Skeletal muscle tissue (tissue), 4 donors: Measurements from ENCODE around the gene NR2F2. TPM values are rescaled to one million over a fixed set of nuclear protein-coding genes. Genes with fewer than 3 reads are reported as not detected.

ENCODE experiments used
- H3K27ac ChIP-seq: one replicate; pipeline ENCODE4 v1.7.0; 2013; ENCODE audit warnings: mild to moderate bottlenecking, low read depth, low read length, inconsistent platforms
- H3K27me3 ChIP-seq, 3 donors: one replicate each; pipeline ENCODE4 v1.7.0; 2013; ENCODE audit warnings: low read length in 3 of 3; ENCODE audit not compliant: control insufficient read depth in 3 of 3, insufficient read depth in 3 of 3
- H3K36me3 ChIP-seq, 3 donors: one replicate each; pipeline ENCODE4 v1.7.0; 2013; ENCODE audit warnings: low read length in 3 of 3; ENCODE audit not compliant: control insufficient read depth in 3 of 3, insufficient read depth in 3 of 3
- H3K4me1 ChIP-seq, 3 donors: one replicate each; pipeline ENCODE4 v1.7.0; 2013; ENCODE audit warnings: low read length in 3 of 3, mild to moderate bottlenecking in 3 of 3; ENCODE audit not compliant: control insufficient read depth in 3 of 3, insufficient read depth in 3 of 3
- H3K4me3 ChIP-seq, 3 donors: one replicate each; pipeline ENCODE4 v1.7.0; 2013; ENCODE audit warnings: low read length in 3 of 3
- H3K9ac ChIP-seq, 3 donors: one replicate each; pipeline ENCODE4 v1.7.0; 2013; ENCODE audit warnings: low read length in 3 of 3, mild to moderate bottlenecking in 3 of 3, moderate library complexity in 2 of 3, low read depth in 1 of 3
- H3K9me3 ChIP-seq, 3 donors: one replicate each; pipeline ENCODE4 v1.7.0; 2013; ENCODE audit warnings: low read length in 3 of 3; ENCODE audit not compliant: control insufficient read depth in 3 of 3
- total RNA-seq: library from RNA; depleted of rRNA; stranded (reverse); fragments of >200 nt; gene quantifications from one replicate; pipeline ENCODE4 v1.2.3, GENCODE V29; 2014
- donor health status: Osteomylitis.

NR2F2 gene
- total RNA-seq, 1 donor from 2014 or later: 12.0 TPM

GRCh38 chr15:96330064-96330449 is 443 bp upstream of the NR2F2 start:
- Histone ChIP-seq H3K27ac (peak overlapping the region; percentile 81), H3K9ac (peak overlapping the region; percentile 73 to 84 (median 74)), H3K36me3 (peaks cover 11 to 15% (median 12%) of the 10 kb centered on the region in 3 donors), H3K9me3 (no peaks in the 10 kb centered on the region), H3K4me3 (peak overlapping the region; percentile 81 to 88 (median 82)), H3K4me1 (peaks cover 21 to 30% (median 30%) of the 10 kb centered on the region in 3 donors), H3K27me3 (peaks cover 14 to 23% (median 20%) of the 10 kb centered on the region in 3 donors)

DNA sequence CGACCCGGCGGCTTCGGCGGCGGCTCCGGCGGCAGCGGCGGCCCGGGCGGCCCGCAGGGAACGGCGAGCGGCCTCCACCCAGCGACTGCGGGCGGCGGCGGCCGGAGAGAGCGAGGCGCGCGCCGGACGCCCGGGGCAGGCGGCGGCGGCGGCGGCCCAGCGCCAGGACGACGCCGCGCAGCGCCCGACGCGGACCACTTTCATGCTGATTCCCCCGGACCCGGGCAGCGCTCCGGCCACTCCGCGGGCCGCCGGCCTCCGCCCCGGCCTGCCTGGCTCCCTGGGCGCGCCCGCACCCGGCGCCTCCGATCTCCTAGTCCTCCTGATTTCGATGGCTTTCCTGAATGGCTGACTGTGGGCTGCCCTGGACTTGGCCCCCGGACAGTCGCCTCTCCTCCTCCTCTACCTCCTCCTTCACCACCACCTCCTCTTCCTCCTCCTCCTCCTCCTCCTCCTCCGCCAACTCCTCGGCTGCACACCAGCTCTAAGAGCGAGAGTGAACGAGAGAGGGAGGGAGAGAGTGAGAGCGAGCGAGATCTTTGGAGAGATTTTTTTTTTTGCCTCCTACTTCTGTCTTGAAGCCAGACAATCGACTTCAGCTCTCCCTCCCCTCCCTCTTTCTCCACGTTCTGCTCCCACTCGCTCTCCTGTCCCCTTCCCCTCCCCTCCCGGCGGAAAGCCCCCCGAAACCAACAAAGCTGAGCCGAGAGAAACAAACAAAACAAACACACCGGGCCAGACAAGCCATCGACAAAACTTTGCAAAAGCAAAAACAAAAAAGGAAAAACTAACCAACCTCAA is 844 bp downstream of the NR2F2 start:
- Histone ChIP-seq H3K9ac (peak overlapping the region; percentile 78 to 97 (median 86)), H3K4me3 (peak overlapping the region; percentile 74 to 92 (median 82)), H3K36me3 (peaks cover 15 to 20% (median 17%) of the 10 kb centered on the region in 3 donors), H3K27ac (peak overlapping the region; percentile 88), H3K9me3 (no peaks in the 10 kb centered on the region), H3K4me1 (peaks cover 22 to 36% (median 34%) of the 10 kb centered on the region in 3 donors), H3K27me3 (peaks cover 6 to 13% (median 9%) of the 10 kb centered on the region in 3 donors)

DNA sequence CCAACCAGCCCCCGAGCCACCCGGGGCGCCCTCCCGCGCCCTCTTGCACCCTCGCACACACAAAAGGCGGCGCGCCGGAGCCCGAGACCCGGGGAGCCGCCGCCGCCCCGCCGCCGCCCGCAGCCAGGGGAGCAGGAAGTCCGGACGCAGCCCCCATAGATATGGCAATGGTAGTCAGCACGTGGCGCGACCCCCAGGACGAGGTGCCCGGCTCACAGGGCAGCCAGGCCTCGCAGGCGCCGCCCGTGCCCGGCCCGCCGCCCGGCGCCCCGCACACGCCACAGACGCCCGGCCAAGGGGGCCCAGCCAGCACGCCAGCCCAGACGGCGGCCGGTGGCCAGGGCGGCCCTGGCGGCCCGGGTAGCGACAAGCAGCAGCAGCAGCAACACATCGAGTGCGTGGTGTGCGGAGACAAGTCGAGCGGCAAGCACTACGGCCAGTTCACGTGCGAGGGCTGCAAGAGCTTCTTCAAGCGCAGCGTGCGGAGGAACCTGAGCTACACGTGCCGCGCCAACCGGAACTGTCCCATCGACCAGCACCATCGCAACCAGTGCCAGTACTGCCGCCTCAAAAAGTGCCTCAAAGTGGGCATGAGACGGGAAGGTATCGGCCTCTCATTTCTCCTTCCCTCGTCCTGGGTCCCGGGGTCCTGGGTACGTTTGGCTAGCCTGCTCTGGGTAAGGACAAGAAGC is 1.6 kb downstream of the NR2F2 start:
- no peaks in the 10 kb centered on the region for H3K9me3 ChIP-seq
- peaks cover 15 to 20% (median 17%) of the 10 kb centered on the region in 3 donors for H3K36me3 ChIP-seq
- peaks cover 3 to 5% (median 3%) of the 10 kb centered on the region in 3 donors for H3K27me3 ChIP-seq
- peaks cover 15 to 33% (median 26%) of the 10 kb centered on the region in 3 donors for H3K4me1 ChIP-seq
- H3K4me3 ChIP-seq: peak overlapping the region; percentile 74 to 98 (median 82)
- H3K27ac ChIP-seq: peak overlapping the region; percentile 82
- H3K9ac ChIP-seq: peak overlapping the region; percentile 70 to 97 (median 96)

DNA sequence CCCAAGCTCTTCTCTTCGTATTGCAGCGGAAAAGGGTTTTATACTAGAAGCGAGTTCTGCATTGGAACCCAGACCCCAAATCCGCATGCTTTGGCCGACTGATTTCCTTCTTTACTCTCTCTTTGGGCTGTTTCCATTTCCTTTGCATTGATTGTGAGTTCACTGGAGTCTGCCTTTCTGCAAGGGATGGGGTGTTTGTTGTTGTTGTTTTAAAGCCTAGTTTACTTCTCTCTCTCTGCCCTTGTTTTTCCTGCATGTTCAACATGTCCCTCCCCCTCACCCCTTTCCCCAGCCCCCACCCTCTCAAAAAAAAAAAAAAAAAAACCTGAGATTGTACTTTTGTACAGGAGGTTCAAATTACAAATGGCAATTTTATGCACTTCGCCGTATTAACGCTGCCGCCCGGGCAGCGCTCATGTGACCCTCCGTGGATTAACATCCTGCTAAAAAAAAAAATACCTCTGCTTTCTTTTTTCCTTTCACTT is 2.2 kb downstream of the NR2F2 start:
- H3K27ac ChIP-seq: peak overlapping the region; percentile 82
- peaks cover 15 to 20% (median 17%) of the 10 kb centered on the region in 3 donors for H3K36me3 ChIP-seq
- peak overlapping the region; percentile 85 to 97 (median 96) for H3K9ac ChIP-seq
- H3K4me1 ChIP-seq: peaks cover 15 to 33% (median 25%) of the 10 kb centered on the region in 3 donors
- no peaks in the 10 kb centered on the region for H3K9me3 ChIP-seq
- H3K4me3 ChIP-seq: peak overlapping the region; percentile 74 to 98 (median 82)
- peaks cover 0 to 4% (median 3%) of the 10 kb centered on the region in 3 donors for H3K27me3 ChIP-seq

DNA sequence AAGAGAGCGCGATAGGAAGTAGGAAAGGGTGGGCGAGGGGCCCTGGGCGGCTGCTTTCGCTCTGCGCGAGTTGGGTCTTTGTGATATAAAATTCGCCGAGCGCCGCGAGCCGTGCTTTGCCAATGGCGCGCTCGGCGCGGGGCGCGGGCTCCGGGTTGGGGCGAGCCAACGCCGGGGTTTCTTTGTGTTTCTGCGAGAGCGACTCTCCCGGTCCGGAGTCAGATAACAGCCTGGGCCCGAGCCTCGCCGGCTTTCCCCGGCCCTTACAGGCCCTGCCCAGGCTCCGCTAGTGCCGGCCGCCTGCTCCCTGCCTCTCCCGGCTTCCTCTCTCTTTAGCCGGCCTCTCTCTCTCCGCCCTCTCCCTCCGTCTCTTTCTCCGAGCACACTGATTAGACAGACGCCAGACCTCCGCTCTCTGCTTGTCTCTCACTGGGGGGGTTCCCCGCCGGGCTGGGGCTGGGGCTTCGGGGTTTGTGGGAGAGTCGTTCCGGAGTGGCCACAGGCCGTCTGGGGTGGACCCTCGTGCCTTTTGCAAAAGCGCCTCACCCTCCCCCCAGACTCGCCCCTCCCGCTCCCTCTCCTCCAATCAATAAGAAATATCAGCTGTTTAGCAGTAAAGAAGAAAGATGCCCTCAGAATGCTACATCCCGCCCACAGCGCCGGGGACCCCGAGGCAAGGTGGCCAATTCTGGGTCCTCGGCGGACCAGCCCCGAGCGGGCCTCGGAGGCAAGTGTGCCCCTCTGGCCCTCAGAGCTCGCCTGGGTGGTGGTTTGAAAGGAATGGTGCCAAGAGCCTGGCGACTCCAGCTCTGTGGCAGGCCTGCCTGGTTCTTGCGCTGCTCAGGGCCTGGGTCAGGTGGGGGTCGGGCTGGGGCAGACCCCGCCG is 2.9 kb downstream of the NR2F2 start:
- Histone ChIP-seq H3K9me3 (no peaks in the 10 kb centered on the region), H3K27ac (peak overlapping the region; percentile 82), H3K4me1 (peaks cover 16 to 33% (median 25%) of the 10 kb centered on the region in 3 donors), H3K36me3 (peaks cover 15 to 20% (median 17%) of the 10 kb centered on the region in 3 donors), H3K4me3 (peak overlapping the region; percentile 74 to 98 (median 82)), H3K27me3 (peaks cover 0 to 4% (median 3%) of the 10 kb centered on the region in 3 donors), H3K9ac (peak overlapping the region; percentile 85 to 90 (median 87))

DNA sequence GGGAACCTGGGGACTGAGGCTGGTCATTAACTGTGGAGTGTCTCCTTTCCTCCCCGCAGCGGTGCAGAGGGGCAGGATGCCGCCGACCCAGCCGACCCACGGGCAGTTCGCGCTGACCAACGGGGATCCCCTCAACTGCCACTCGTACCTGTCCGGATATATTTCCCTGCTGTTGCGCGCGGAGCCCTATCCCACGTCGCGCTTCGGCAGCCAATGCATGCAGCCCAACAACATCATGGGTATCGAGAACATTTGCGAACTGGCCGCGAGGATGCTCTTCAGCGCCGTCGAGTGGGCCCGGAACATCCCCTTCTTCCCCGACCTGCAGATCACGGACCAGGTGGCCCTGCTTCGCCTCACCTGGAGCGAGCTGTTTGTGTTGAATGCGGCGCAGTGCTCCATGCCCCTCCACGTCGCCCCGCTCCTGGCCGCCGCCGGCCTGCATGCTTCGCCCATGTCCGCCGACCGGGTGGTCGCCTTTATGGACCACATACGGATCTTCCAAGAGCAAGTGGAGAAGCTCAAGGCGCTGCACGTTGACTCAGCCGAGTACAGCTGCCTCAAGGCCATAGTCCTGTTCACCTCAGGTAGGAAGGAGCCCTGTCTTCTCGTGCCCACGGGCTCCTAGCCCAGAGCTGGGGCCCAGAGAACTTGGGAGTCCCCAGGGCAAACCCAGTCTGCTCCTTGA is 3.7 kb downstream of the NR2F2 start:
- H3K36me3 ChIP-seq: peaks cover 15 to 20% (median 17%) of the 10 kb centered on the region in 3 donors
- H3K9ac ChIP-seq: peak overlapping the region; percentile 85 to 90 (median 87)
- H3K4me1 ChIP-seq: peaks cover 17 to 33% (median 29%) of the 10 kb centered on the region in 3 donors
- H3K27me3 ChIP-seq: peaks cover 0 to 4% (median 3%) of the 10 kb centered on the region in 3 donors
- H3K9me3 ChIP-seq: no peaks in the 10 kb centered on the region
- peak overlapping the region; percentile 74 to 98 (median 82) for H3K4me3 ChIP-seq
- H3K27ac ChIP-seq: peak overlapping the region; percentile 82

GRCh38 chr15:96334705-96335410 is 4.4 kb downstream of the NR2F2 start:
- Histone ChIP-seq H3K4me3 (peak overlapping the region; percentile 74 to 98 (median 82)), H3K36me3 (peaks cover 15 to 20% (median 17%) of the 10 kb centered on the region in 3 donors), H3K9ac (peak overlapping the region; percentile 85 to 90 (median 87)), H3K27me3 (no peaks in the 10 kb centered on the region), H3K4me1 (peaks cover 17 to 29% (median 27%) of the 10 kb centered on the region in 3 donors), H3K27ac (peak overlapping the region; percentile 82), H3K9me3 (no peaks in the 10 kb centered on the region)

GRCh38 chr15:96335411-96336024 is 5.0 kb downstream of the NR2F2 start:
- Histone ChIP-seq H3K9me3 (no peaks in the 10 kb centered on the region), H3K27ac (peak overlapping the region; percentile 82), H3K4me3 (peak overlapping the region; percentile 74 to 98 (median 82)), H3K9ac (peak overlapping the region; percentile 85 to 90 (median 87)), H3K27me3 (no peaks in the 10 kb centered on the region), H3K4me1 (peaks cover 17 to 27% (median 26%) of the 10 kb centered on the region in 3 donors), H3K36me3 (peaks cover 15 to 20% (median 17%) of the 10 kb centered on the region in 3 donors)
